ENCODE results near the gene CKB.

GRCh38 chr14:103504991-103505565 is 17.6 kb downstream of the CKB start:
- TF ChIP-seq CTCF (conservative IDR thresholded peaks at IDR 0.05 in 1 of 2, IDR thresholded peaks at IDR 0.05 in 1 of 2; ENCODE audit: low read depth in 1 of 2, low read length in 2 of 2) = no peak
- no peak for TF ChIP-seq EZH2 (IDR thresholded peaks at IDR 0.05; ENCODE audit: low read length, missing control alignments)

All from fibroblast of lung (primary cell).